ENCODE measurements around the gene ACOT11. TPM values are rescaled to one million over a fixed set of nuclear protein-coding genes. Genes with fewer than 3 reads are reported as not detected.

ACOT11 gene
- total and polyA plus RNA-seq, 9 of the 15 experiments (the other 6 are each of a cell fraction or from before 2014, with no cell fraction given) = 0.04 to 1.2 (median 0.64) TPM; not detected in 2

DNA sequence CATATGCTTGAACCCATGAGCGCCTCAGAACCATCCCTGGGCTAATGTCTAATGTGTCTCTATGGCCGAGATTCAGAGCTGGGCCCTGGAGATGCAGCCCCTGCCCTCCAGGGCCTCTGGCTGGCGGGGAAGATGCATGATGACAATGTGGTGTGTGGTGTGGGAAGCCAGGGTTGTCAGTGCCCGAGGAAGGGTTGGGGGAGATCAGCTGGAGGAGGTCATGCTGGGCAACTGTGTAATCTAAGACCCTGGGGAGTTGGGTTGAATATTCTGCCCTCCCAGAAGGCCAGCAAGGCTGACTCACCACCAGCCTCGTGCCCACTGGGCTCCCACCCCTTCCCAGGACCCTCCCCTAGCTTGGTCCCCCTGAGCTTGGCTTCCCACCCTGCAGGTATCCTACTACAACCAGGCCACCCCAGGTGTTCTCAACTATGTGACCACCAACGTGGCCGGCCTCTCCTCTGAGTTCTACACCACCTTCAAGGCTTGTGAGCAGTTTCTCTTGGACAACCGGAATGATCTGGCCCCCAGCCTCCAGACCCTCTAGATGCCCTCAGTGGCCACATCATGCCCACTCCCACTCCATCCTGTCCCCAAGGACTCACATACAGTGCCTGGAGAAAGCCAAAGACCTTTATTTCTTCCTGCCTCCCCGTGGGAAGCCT, 60.7 kb downstream of the ACOT11 start:
- FAIRE-seq = no peak
- no peak for DNase-seq (ENCODE audit: extremely low read depth in 1 of 4, low spot score in 3 of 4)
- no peak overlapping the region for H3K4me2 ChIP-seq (ENCODE audit: insufficient read depth, low read length)
- peaks cover 0 to 16% of the 10 kb centered on the region in 2 experiments; a peak in 2 of 5 replicates for H3K4me1 ChIP-seq (replicated peaks in 1 of 2; ENCODE audit: control insufficient read depth in 2 of 2, insufficient read depth in 2 of 2, low read length in 2 of 2)
- no peaks in the 10 kb centered on the region for H3K9me1 ChIP-seq (ENCODE audit: control insufficient read depth, insufficient read depth, low read length)
- CTCF ChIA-PET (ENCODE audit: low intra/inter-chr PET ratio) = no interaction called here
- peaks cover 3% of the 10 kb centered on the region; the same call in 1 of the 2 replicates for H4K20me1 ChIP-seq (replicated peaks; ENCODE audit: control insufficient read depth, insufficient read depth, low read length)
- no TSS peak for BruUV-seq (replicated peaks)
- no peak for ATAC-seq
- POLR2A ChIA-PET = no interaction called here
- peaks cover 41 to 90% of the 10 kb centered on the region in 2 experiments for H3K27me3 ChIP-seq (ENCODE audit: control insufficient read depth in 2 of 2, insufficient read depth in 2 of 2, low read length in 2 of 2)
- no peak overlapping the region for H3K4me3 ChIP-seq
- WGBS (ENCODE audit: insufficient coverage, low coverage, missing lambda C conversion rate) = 2% methylated on average over 9 of the region's 9 CpGs
- intact Hi-C loops (cut with micrococcal nuclease) (no loop called here), in situ Hi-C loops (cut with MboI) (no loop called here)
- no peak overlapping the region for H3K27ac ChIP-seq (ENCODE audit: extremely low read depth, low read depth, low read length)
- H3K36me3 ChIP-seq (ENCODE audit: control insufficient read depth, insufficient read depth, low read length) = no peaks in the 10 kb centered on the region
- no peak overlapping the region for H3K9ac ChIP-seq (ENCODE audit: insufficient read depth in 1 of 2, low read depth in 2 of 2, low read length in 2 of 2)
- no peaks in the 10 kb centered on the region for H3K79me2 ChIP-seq (ENCODE audit: control insufficient read depth, insufficient read depth, low read length)
- H2AFZ ChIP-seq (ENCODE audit: low read depth, low read length) = no peak overlapping the region
- H3K9me3 ChIP-seq (replicated peaks; ENCODE audit: control insufficient read depth, insufficient read depth, low read depth, low read length) = no peaks in the 10 kb centered on the region
- no peak for TF ChIP-seq ZNF445 (CRISPR knock-in tag; IDR thresholded peaks at IDR 0.05; ENCODE audit: low read depth)
- TF ChIP-seq, protein P1, sequence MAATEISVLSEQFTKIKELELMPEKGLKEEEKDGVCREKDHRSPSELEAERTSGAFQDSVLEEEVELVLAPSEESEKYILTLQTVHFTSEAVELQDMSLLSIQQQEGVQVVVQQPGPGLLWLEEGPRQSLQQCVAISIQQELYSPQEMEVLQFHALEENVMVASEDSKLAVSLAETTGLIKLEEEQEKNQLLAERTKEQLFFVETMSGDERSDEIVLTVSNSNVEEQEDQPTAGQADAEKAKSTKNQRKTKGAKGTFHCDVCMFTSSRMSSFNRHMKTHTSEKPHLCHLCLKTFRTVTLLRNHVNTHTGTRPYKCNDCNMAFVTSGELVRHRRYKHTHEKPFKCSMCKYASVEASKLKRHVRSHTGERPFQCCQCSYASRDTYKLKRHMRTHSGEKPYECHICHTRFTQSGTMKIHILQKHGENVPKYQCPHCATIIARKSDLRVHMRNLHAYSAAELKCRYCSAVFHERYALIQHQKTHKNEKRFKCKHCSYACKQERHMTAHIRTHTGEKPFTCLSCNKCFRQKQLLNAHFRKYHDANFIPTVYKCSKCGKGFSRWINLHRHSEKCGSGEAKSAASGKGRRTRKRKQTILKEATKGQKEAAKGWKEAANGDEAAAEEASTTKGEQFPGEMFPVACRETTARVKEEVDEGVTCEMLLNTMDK (IDR thresholded peaks at IDR 0.05; ENCODE audit: borderline replicate concordance, insufficient read depth, low read depth, low read length, poor library complexity, severe bottlenecking) = no peak
- no peak for TF ChIP-seq HNRNPH1 (optimal IDR thresholded peaks at IDR 0.05; ENCODE audit: low read depth, low read length)
- TF ChIP-seq, protein P2, sequence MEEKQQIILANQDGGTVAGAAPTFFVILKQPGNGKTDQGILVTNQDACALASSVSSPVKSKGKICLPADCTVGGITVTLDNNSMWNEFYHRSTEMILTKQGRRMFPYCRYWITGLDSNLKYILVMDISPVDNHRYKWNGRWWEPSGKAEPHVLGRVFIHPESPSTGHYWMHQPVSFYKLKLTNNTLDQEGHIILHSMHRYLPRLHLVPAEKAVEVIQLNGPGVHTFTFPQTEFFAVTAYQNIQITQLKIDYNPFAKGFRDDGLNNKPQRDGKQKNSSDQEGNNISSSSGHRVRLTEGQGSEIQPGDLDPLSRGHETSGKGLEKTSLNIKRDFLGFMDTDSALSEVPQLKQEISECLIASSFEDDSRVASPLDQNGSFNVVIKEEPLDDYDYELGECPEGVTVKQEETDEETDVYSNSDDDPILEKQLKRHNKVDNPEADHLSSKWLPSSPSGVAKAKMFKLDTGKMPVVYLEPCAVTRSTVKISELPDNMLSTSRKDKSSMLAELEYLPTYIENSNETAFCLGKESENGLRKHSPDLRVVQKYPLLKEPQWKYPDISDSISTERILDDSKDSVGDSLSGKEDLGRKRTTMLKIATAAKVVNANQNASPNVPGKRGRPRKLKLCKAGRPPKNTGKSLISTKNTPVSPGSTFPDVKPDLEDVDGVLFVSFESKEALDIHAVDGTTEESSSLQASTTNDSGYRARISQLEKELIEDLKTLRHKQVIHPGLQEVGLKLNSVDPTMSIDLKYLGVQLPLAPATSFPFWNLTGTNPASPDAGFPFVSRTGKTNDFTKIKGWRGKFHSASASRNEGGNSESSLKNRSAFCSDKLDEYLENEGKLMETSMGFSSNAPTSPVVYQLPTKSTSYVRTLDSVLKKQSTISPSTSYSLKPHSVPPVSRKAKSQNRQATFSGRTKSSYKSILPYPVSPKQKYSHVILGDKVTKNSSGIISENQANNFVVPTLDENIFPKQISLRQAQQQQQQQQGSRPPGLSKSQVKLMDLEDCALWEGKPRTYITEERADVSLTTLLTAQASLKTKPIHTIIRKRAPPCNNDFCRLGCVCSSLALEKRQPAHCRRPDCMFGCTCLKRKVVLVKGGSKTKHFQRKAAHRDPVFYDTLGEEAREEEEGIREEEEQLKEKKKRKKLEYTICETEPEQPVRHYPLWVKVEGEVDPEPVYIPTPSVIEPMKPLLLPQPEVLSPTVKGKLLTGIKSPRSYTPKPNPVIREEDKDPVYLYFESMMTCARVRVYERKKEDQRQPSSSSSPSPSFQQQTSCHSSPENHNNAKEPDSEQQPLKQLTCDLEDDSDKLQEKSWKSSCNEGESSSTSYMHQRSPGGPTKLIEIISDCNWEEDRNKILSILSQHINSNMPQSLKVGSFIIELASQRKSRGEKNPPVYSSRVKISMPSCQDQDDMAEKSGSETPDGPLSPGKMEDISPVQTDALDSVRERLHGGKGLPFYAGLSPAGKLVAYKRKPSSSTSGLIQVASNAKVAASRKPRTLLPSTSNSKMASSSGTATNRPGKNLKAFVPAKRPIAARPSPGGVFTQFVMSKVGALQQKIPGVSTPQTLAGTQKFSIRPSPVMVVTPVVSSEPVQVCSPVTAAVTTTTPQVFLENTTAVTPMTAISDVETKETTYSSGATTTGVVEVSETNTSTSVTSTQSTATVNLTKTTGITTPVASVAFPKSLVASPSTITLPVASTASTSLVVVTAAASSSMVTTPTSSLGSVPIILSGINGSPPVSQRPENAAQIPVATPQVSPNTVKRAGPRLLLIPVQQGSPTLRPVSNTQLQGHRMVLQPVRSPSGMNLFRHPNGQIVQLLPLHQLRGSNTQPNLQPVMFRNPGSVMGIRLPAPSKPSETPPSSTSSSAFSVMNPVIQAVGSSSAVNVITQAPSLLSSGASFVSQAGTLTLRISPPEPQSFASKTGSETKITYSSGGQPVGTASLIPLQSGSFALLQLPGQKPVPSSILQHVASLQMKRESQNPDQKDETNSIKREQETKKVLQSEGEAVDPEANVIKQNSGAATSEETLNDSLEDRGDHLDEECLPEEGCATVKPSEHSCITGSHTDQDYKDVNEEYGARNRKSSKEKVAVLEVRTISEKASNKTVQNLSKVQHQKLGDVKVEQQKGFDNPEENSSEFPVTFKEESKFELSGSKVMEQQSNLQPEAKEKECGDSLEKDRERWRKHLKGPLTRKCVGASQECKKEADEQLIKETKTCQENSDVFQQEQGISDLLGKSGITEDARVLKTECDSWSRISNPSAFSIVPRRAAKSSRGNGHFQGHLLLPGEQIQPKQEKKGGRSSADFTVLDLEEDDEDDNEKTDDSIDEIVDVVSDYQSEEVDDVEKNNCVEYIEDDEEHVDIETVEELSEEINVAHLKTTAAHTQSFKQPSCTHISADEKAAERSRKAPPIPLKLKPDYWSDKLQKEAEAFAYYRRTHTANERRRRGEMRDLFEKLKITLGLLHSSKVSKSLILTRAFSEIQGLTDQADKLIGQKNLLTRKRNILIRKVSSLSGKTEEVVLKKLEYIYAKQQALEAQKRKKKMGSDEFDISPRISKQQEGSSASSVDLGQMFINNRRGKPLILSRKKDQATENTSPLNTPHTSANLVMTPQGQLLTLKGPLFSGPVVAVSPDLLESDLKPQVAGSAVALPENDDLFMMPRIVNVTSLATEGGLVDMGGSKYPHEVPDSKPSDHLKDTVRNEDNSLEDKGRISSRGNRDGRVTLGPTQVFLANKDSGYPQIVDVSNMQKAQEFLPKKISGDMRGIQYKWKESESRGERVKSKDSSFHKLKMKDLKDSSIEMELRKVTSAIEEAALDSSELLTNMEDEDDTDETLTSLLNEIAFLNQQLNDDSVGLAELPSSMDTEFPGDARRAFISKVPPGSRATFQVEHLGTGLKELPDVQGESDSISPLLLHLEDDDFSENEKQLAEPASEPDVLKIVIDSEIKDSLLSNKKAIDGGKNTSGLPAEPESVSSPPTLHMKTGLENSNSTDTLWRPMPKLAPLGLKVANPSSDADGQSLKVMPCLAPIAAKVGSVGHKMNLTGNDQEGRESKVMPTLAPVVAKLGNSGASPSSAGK (IDR thresholded peaks at IDR 0.05) = no peak
- TF ChIP-seq, protein P3, sequence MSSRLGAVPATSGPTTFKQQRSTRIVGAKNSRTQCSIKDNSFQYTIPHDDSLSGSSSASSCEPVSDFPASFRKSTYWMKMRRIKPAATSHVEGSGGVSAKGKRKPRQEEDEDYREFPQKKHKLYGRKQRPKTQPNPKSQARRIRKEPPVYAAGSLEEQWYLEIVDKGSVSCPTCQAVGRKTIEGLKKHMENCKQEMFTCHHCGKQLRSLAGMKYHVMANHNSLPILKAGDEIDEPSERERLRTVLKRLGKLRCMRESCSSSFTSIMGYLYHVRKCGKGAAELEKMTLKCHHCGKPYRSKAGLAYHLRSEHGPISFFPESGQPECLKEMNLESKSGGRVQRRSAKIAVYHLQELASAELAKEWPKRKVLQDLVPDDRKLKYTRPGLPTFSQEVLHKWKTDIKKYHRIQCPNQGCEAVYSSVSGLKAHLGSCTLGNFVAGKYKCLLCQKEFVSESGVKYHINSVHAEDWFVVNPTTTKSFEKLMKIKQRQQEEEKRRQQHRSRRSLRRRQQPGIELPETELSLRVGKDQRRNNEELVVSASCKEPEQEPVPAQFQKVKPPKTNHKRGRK (tag; IDR thresholded peaks at IDR 0.05) = no peak
